Endothelial cell of umbilical vein (primary cell): ENCODE results near the gene ACSM5.

ENCODE experiments used
- CTCF ChIP-seq, 2 donors: IDR thresholded peaks; 1 replicate in 1 of 2; 2 replicates in 1 of 2; pipeline ENCODE4 v1.5.1; 2011; ENCODE audit warnings: low read length in 2 of 2, mild to moderate bottlenecking in 2 of 2, moderate library complexity in 2 of 2, control low read depth in 1 of 2, inconsistent platforms in 1 of 2, low read depth in 1 of 2; ENCODE audit not compliant: insufficient read depth in 1 of 2; ENCODE audit errors: extremely low read depth in 1 of 2
- EZH2 ChIP-seq: IDR thresholded peaks from 2 replicates; pipeline ENCODE4 v1.6.1; 2012; ENCODE audit warnings: borderline replicate concordance, low read depth, mild to moderate bottlenecking, moderate library complexity, low read length, inconsistent platforms; ENCODE audit not compliant: severe bottlenecking
- POLR2A ChIP-seq: IDR thresholded peaks from 2 replicates; pipeline ENCODE4 v1.6.1; 2012; ENCODE audit warnings: low read depth, mild to moderate bottlenecking, control low read depth, low read length
- POLR2AphosphoS5 ChIP-seq: IDR thresholded peaks from 2 replicates; pipeline ENCODE4 v1.6.1; 2012; ENCODE audit warnings: low read depth, mild to moderate bottlenecking, control low read depth, low read length, moderate library complexity; ENCODE audit not compliant: insufficient read depth
- TF ChIP-seq, protein P1 (sequence below): IDR thresholded peaks from 2 replicates; pipeline ENCODE4 v1.6.1; 2011; ENCODE audit not compliant: insufficient read depth, insufficient read length

- no peak for TF ChIP-seq POLR2AphosphoS5
- no peak for TF ChIP-seq POLR2A
- no peak for TF ChIP-seq CTCF (IDR thresholded peaks at IDR 0.05; ENCODE audit: extremely low read depth in 1 of 2, insufficient read depth in 1 of 2, low read depth in 1 of 2, low read length in 2 of 2)
- no peak for TF ChIP-seq EZH2
- TF ChIP-seq, protein P1, sequence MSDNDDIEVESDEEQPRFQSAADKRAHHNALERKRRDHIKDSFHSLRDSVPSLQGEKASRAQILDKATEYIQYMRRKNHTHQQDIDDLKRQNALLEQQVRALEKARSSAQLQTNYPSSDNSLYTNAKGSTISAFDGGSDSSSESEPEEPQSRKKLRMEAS, result no peak
Measured at GRCh38 chr16:20411055-20411454, 1.7 kb downstream of the ACSM5 start.
